GM18526 (cell line): Measurements from ENCODE around the gene IPO7.
A peak's percentile ranks its signal among the peaks of the same experiment; 100 is the strongest.

Experiments used
- POLR2A ChIP-seq: IDR thresholded peaks from 3 replicates; pipeline ENCODE4 v1.6.1; 2011; ENCODE audit not compliant: insufficient read length; ENCODE audit errors: extremely low read depth

The IPO7 gene

GRCh38 chr11:9384535-9385326, at the start of gene IPO7:
TSS of gene IPO7 (plus strand) at chr11:9384652. CDS start at chr11:9384764, 112 bp downstream.
- peak; percentile 96 for TF ChIP-seq POLR2A

GRCh38 chr11:9341638-9342178, 42.7 kb upstream of the IPO7 start:
- TF ChIP-seq POLR2A, result no peak

GRCh38 chr11:9344061-9344680, 40.3 kb upstream of the IPO7 start:
- TF ChIP-seq POLR2A, result no peak

- TF ChIP-seq POLR2A, result no peak
Measured at GRCh38 chr11:9347100-9347499, 37.4 kb upstream of the IPO7 start.

- TF ChIP-seq POLR2A, result no peak
Measured at GRCh38 chr11:9351321-9351881, 33.1 kb upstream of the IPO7 start.

GRCh38 chr11:9357041-9357440, 27.4 kb upstream of the IPO7 start:
- no peak for TF ChIP-seq POLR2A

GRCh38 chr11:9362393-9362863, 22.0 kb upstream of the IPO7 start:
- TF ChIP-seq POLR2A, result no peak

GRCh38 chr11:9363954-9364912, 20.2 kb upstream of the IPO7 start:
- TF ChIP-seq POLR2A, result peak; percentile 88

GRCh38 chr11:9367551-9367950, 16.9 kb upstream of the IPO7 start:
- no peak for TF ChIP-seq POLR2A

GRCh38 chr11:9377036-9377435, 7.4 kb upstream of the IPO7 start:
- no peak for TF ChIP-seq POLR2A

GRCh38 chr11:9379041-9379440, 5.4 kb upstream of the IPO7 start:
- no peak for TF ChIP-seq POLR2A

- no peak for TF ChIP-seq POLR2A
Measured at GRCh38 chr11:9380773-9381172, 3.7 kb upstream of the IPO7 start.

- TF ChIP-seq POLR2A, result no peak
Measured at GRCh38 chr11:9385327-9385899, 961 bp downstream of the IPO7 start.

- TF ChIP-seq POLR2A, result no peak
Measured at GRCh38 chr11:9386086-9386485, 1.6 kb downstream of the IPO7 start.
